ENCODE measurements around the gene NPY. TPM values are rescaled to one million over a fixed set of nuclear protein-coding genes. Genes with fewer than 3 reads are reported as not detected.

Gene NPY
- total RNA-seq, result not detected

- H3K4me3 ChIP-seq, result peak within 1 kb of the TSS in 3 of 4 donors; percentile 13 to 36 (median 23)
- no peaks in the 10 kb centered on the region for H3K4me1 ChIP-seq
- no peak for ATAC-seq
- no peaks in the 10 kb centered on the region for H3K9me3 ChIP-seq
- in situ Hi-C loops (cut with MboI; ENCODE audit: low sequenced_read_pairs in 4 of 4), result loop anchor here in 1 of 4 donors (25.0 kb wide), 1 partner anchor 378 kb away; no protein-coding TSS in a partner anchor
- intact Hi-C loops (cut with DNase I; ENCODE audit: low total_unique reads), result no loop called here
- H3K27ac ChIP-seq, result no peak within 1 kb of the TSS
- TF ChIP-seq POLR2A (IDR thresholded peaks at IDR 0.05) (no peak), CTCF (IDR thresholded peaks at IDR 0.05 in 4 of 5, conservative IDR thresholded peaks at IDR 0.05 in 1 of 5) (no peak)
- peaks cover 29 to 47% (median 33%) of the 10 kb centered on the region in 3 donors for H3K27me3 ChIP-seq
- no peak for DNase-seq
- no peaks in the 10 kb centered on the region for H3K36me3 ChIP-seq
Observed at GRCh38 chr7:24283897-24284698, at the start of gene NPY. NPY (plus strand) TSS chr7:24284190; CDS start chr7:24285241, 1,051 bp downstream.

- DNase-seq, result no peak
- Histone ChIP-seq H3K36me3 (no peaks in the 10 kb centered on the region), H3K27me3 (no peaks in the 10 kb centered on the region), H3K9me3 (no peaks in the 10 kb centered on the region), H3K4me1 (no peaks in the 10 kb centered on the region), H3K4me3 (no peak overlapping the region), H3K27ac (no peak overlapping the region)
- TF ChIP-seq POLR2A (IDR thresholded peaks at IDR 0.05) (no peak), CTCF (IDR thresholded peaks at IDR 0.05 in 4 of 5, conservative IDR thresholded peaks at IDR 0.05 in 1 of 5) (no peak)
- intact Hi-C loops (cut with DNase I; ENCODE audit: low total_unique reads) (no loop called here), in situ Hi-C loops (cut with MboI; ENCODE audit: low sequenced_read_pairs in 4 of 4) (no loop called here)
- no peak for ATAC-seq
Observed at GRCh38 chr7:24239260-24239659, 44.7 kb upstream of the NPY start.

- in situ Hi-C loops (cut with MboI; ENCODE audit: low sequenced_read_pairs in 4 of 4) (no loop called here), intact Hi-C loops (cut with DNase I; ENCODE audit: low total_unique reads) (no loop called here)
- Histone ChIP-seq H3K9me3 (no peaks in the 10 kb centered on the region), H3K4me1 (no peaks in the 10 kb centered on the region), H3K27ac (no peak overlapping the region), H3K4me3 (no peak overlapping the region), H3K36me3 (no peaks in the 10 kb centered on the region), H3K27me3 (no peaks in the 10 kb centered on the region)
- TF ChIP-seq POLR2A (IDR thresholded peaks at IDR 0.05) (no peak), CTCF (IDR thresholded peaks at IDR 0.05 in 4 of 5, conservative IDR thresholded peaks at IDR 0.05 in 1 of 5) (no peak)
- ATAC-seq, result no peak
- DNase-seq, result no peak
Observed at GRCh38 chr7:24241206-24241605, 42.8 kb upstream of the NPY start.

GRCh38 chr7:24244554-24244953 is 39.4 kb upstream of the NPY start:
- Histone ChIP-seq H3K27me3 (no peaks in the 10 kb centered on the region), H3K9me3 (no peaks in the 10 kb centered on the region), H3K4me3 (no peak overlapping the region), H3K27ac (no peak overlapping the region), H3K4me1 (no peaks in the 10 kb centered on the region), H3K36me3 (no peaks in the 10 kb centered on the region)
- TF ChIP-seq POLR2A (IDR thresholded peaks at IDR 0.05), result no peak
- intact Hi-C loops (cut with DNase I; ENCODE audit: low total_unique reads) (no loop called here), in situ Hi-C loops (cut with MboI; ENCODE audit: low sequenced_read_pairs in 4 of 4) (no loop called here)
- no peak for DNase-seq
- no peak for ATAC-seq

- intact Hi-C loops (cut with DNase I; ENCODE audit: low total_unique reads), result no loop called here
- Histone ChIP-seq H3K36me3 (no peaks in the 10 kb centered on the region), H3K4me1 (no peaks in the 10 kb centered on the region), H3K27me3 (no peaks in the 10 kb centered on the region), H3K27ac (no peak overlapping the region), H3K4me3 (no peak overlapping the region), H3K9me3 (no peaks in the 10 kb centered on the region)
- in situ Hi-C loops (cut with MboI; ENCODE audit: low sequenced_read_pairs in 4 of 4), result no loop called here
- no peak for ATAC-seq
- no peak for TF ChIP-seq POLR2A (IDR thresholded peaks at IDR 0.05)
- no peak for TF ChIP-seq CTCF (IDR thresholded peaks at IDR 0.05 in 4 of 5, conservative IDR thresholded peaks at IDR 0.05 in 1 of 5)
- no peak for DNase-seq
Observed at GRCh38 chr7:24245362-24245761, 38.6 kb upstream of the NPY start.

Measured in gastrocnemius medialis (tissue), 4 donors.